ENCODE measurements around the gene FUS. TPM values are rescaled to one million over a fixed set of nuclear protein-coding genes. Genes with fewer than 3 reads are reported as not detected.
A peak's percentile ranks its signal among the peaks of the same experiment; 100 is the strongest.

Gene FUS
- total and polyA plus RNA-seq, 9 of the 15 experiments (the other 6 are each of a cell fraction or from before 2014, with no cell fraction given), result 43.9 to 575 (median 87.2) TPM

GRCh38 chr16:31135535-31136286 is 44.2 kb upstream of the FUS start, which contains the start of gene PRSS8 (continued):
- TF ChIP-seq PBX2 (CRISPR knock-in tag; IDR thresholded peaks at IDR 0.05; ENCODE audit: low read depth), result no peak
- TF ChIP-seq PBX2 (tag; conservative IDR thresholded peaks at IDR 0.05; ENCODE audit: low read depth), result no peak
- TF ChIP-seq SMARCA4 (IDR thresholded peaks at IDR 0.05), result peak; percentile 32; the same call in 1 of the 2 replicates
- peak; percentile 46; the same call in 1 of the 2 replicates for TF ChIP-seq RBFOX2 (IDR thresholded peaks at IDR 0.05; ENCODE audit: low read depth, low read length)
- TF ChIP-seq GMEB1 (CRISPR knock-in tag; IDR thresholded peaks at IDR 0.05), result no peak
- TF ChIP-seq L3MBTL2 (IDR thresholded peaks at IDR 0.05), result peak; percentile 16; the same call in 1 of the 2 replicates
- 0 out of 2 replicates have a peak, but pooled peaks have one; percentile 18 for TF ChIP-seq SAFB (IDR thresholded peaks at IDR 0.05; ENCODE audit: borderline replicate concordance, low read depth, low read length)
- TF ChIP-seq FOXK2 (conservative IDR thresholded peaks at IDR 0.05 in 1 of 2, IDR thresholded peaks at IDR 0.05 in 1 of 2; ENCODE audit: low read depth in 2 of 2), result peak in 1 of 2 experiments; percentile 44; a peak in 1 of 4 replicates
- TF ChIP-seq PHB2 (IDR thresholded peaks at IDR 0.05; ENCODE audit: low read depth), result peak; percentile 67; the same call in 1 of the 2 replicates
- no peak for TF ChIP-seq CSDE1 (IDR thresholded peaks at IDR 0.05)
- peak; percentile 41; the same call in 1 of the 2 replicates for TF ChIP-seq MAX (CRISPR knock-in tag; IDR thresholded peaks at IDR 0.05)
- 0 out of 2 replicates have a peak, but pooled peaks have one; percentile 35 for TF ChIP-seq ZBTB2 (IDR thresholded peaks at IDR 0.05)
- TF ChIP-seq NKRF (IDR thresholded peaks at IDR 0.05; ENCODE audit: borderline replicate concordance), result peak; percentile 76; the same call in 1 of the 2 replicates
- TF ChIP-seq ARHGAP35 (IDR thresholded peaks at IDR 0.05; ENCODE audit: partially characterized antibody), result peak; percentile 74
- 0 out of 2 replicates have a peak, but pooled peaks have one; percentile 29 for TF ChIP-seq SP1 (CRISPR knock-in tag; IDR thresholded peaks at IDR 0.05)
- TF ChIP-seq CEBPB (tag; IDR thresholded peaks at IDR 0.05), result no peak
- TF ChIP-seq POLR2B (IDR thresholded peaks at IDR 0.05; ENCODE audit: low read depth, partially characterized antibody), result peak; percentile 22
- TF ChIP-seq MLLT1 (IDR thresholded peaks at IDR 0.05), result peak; percentile 86 to 89; a peak in 3 of 4 replicates
